Measurements from ENCODE around the gene ENC1. TPM values are rescaled to one million over a fixed set of nuclear protein-coding genes. Genes with fewer than 3 reads are reported as not detected.

Gene ENC1
- total and polyA plus RNA-seq, 11 donors: 1.4 to 11.0 (median 5.1) TPM

GRCh38 chr5:74623748-74624408, 16.6 kb downstream of the ENC1 start:
- H3K4me3 ChIP-seq: no peak overlapping the region
- peaks cover 0 to 1% (median 0%) of the 10 kb centered on the region in 9 donors for H3K27me3 ChIP-seq
- intact Hi-C loops (cut with DNase I): no loop called here
- peaks cover 0 to 5% (median 0%) of the 10 kb centered on the region in 12 donors for H3K4me1 ChIP-seq
- peaks cover 0 to 17% (median 5%) of the 10 kb centered on the region in 9 donors for H3K36me3 ChIP-seq
- H3K27ac ChIP-seq: no peak overlapping the region
- TF ChIP-seq POLR2A (IDR thresholded peaks at IDR 0.05): no peak
- TF ChIP-seq CTCF (IDR thresholded peaks at IDR 0.05): no peak
- H3K9me3 ChIP-seq: no peaks in the 10 kb centered on the region
- no peak for ATAC-seq
- 83 to 94% (median 86%) methylated on average over 5 of the region's 5 CpGs for WGBS, 4 donors
- DNase-seq: no peak

- ATAC-seq (no peak), DNase-seq (no peak)
- Histone ChIP-seq H3K36me3 (peaks cover 0 to 10% (median 0%) of the 10 kb centered on the region in 9 donors), H3K4me3 (no peak overlapping the region), H3K27ac (no peak overlapping the region), H3K4me1 (peaks cover 0 to 5% (median 0%) of the 10 kb centered on the region in 12 donors), H3K27me3 (peaks cover 0 to 4% (median 0%) of the 10 kb centered on the region in 9 donors), H3K9me3 (no peaks in the 10 kb centered on the region)
- 67 to 79% (median 75%) methylated on average over 3 of the region's 3 CpGs for WGBS, 4 donors
- no peak for TF ChIP-seq POLR2A (IDR thresholded peaks at IDR 0.05)
- no peak for TF ChIP-seq CTCF (IDR thresholded peaks at IDR 0.05)
- intact Hi-C loops (cut with DNase I): no loop called here
These were observed 17.4 kb downstream of the ENC1 start for GRCh38 chr5:74623006-74623611.

GRCh38 chr5:74622122-74622521, 18.4 kb downstream of the ENC1 start:
- Histone ChIP-seq H3K36me3 (no peaks in the 10 kb centered on the region), H3K27me3 (peaks cover 0 to 4% (median 0%) of the 10 kb centered on the region in 9 donors), H3K4me1 (peaks cover 0 to 5% (median 0%) of the 10 kb centered on the region in 12 donors), H3K4me3 (no peak overlapping the region), H3K27ac (no peak overlapping the region), H3K9me3 (no peaks in the 10 kb centered on the region)
- WGBS, 4 donors: 70 to 82% (median 75%) methylated on average over 3 of the region's 3 CpGs
- TF ChIP-seq CTCF (IDR thresholded peaks at IDR 0.05) (no peak), POLR2A (IDR thresholded peaks at IDR 0.05) (no peak)
- ATAC-seq: no peak
- intact Hi-C loops (cut with DNase I): no loop called here
- no peak for DNase-seq

GRCh38 chr5:74621492-74621891, 19.0 kb downstream of the ENC1 start:
- intact Hi-C loops (cut with DNase I): no loop called here
- no peak for ATAC-seq
- Histone ChIP-seq H3K27me3 (peaks cover 0 to 4% (median 0%) of the 10 kb centered on the region in 9 donors), H3K4me3 (no peak overlapping the region), H3K4me1 (peaks cover 0 to 5% (median 0%) of the 10 kb centered on the region in 12 donors), H3K9me3 (no peaks in the 10 kb centered on the region), H3K36me3 (no peaks in the 10 kb centered on the region), H3K27ac (no peak overlapping the region)
- WGBS, 4 donors: 70 to 83% (median 78%) methylated on average over 5 of the region's 5 CpGs
- no peak for DNase-seq
- TF ChIP-seq CTCF (IDR thresholded peaks at IDR 0.05): no peak
- TF ChIP-seq POLR2A (IDR thresholded peaks at IDR 0.05): no peak

Measured in heart left ventricle (tissue), 16 donors.